H1 (cell line): ENCODE results near the gene DNMT1. TPM values are rescaled to one million over a fixed set of nuclear protein-coding genes. Genes with fewer than 3 reads are reported as not detected.

ENCODE experiments used
- EGR1 ChIP-seq: IDR thresholded peaks from 2 replicates; pipeline ENCODE4 v1.6.1; 2011; ENCODE audit warnings: low read depth, low read length, borderline replicate concordance
- KDM1A ChIP-seq: fragments of 200-600, 300-600 bp; sonication (generic); IDR thresholded peaks from 2 replicates; pipeline ENCODE4 v1.7.1; 2016; ENCODE audit warnings: mild to moderate bottlenecking, low read length, borderline replicate concordance
- SIRT6 ChIP-seq: IDR thresholded peaks from one replicate; pipeline ENCODE4 v1.7.1; 2012; ENCODE audit warnings: low read length, inconsistent platforms
- SP4 ChIP-seq: IDR thresholded peaks from 2 replicates; pipeline ENCODE4 v1.6.1; 2012; ENCODE audit warnings: low read length, inconsistent platforms
- polyA plus RNA-seq, 7 experiments: library from polyadenylated mRNA; depleted of rRNA in 3 of 7; stranded (reverse) in 5 of 7; unstranded in 2 of 7; fragments of >200 nt in 5 of 7; fragments of 200-250 nt in 2 of 7; gene quantifications; 1 replicate in 5 of 7; 2 replicates in 1 of 7; 4 replicates in 1 of 7; pipeline versions ENCODE4 v1.2.1 to v1.2.3, GENCODE V29; 2011 to 2013; ENCODE audit warnings: missing spikeins in 2 of 7, mixed read lengths in 2 of 7
- total RNA-seq: library from RNA; stranded (reverse); fragmentation: NEBNext Ultra II Directional; extraction: Animal tissue kit (Norgen Biotek cat#: 25700); gene quantifications from 2 replicates; pipeline ENCODE4 v1.2.1, GENCODE V29; 2021
- TF ChIP-seq, protein P1 (sequence below): IDR thresholded peaks from 2 replicates; pipeline ENCODE4 v1.6.1; 2012; ENCODE audit warnings: inconsistent platforms
- TF ChIP-seq, protein P2 (sequence below), 3 experiments: IDR thresholded peaks; 1 replicate in 2 of 3; 2 replicates in 1 of 3; pipeline versions ENCODE4 v1.5.1 to v1.6.1; 2011; ENCODE audit warnings: low read length in 3 of 3, mild to moderate bottlenecking in 3 of 3, inconsistent platforms in 2 of 3, low read depth in 1 of 3, moderate library complexity in 1 of 3; ENCODE audit not compliant: insufficient read depth in 1 of 3; ENCODE audit errors: control extremely low read depth in 1 of 3

The DNMT1 gene
- total and polyA plus RNA-seq, 2 of the 8 experiments (the other 6 are each of a cell fraction or from before 2014, with no cell fraction given): 101 to 210 TPM

- TF ChIP-seq, protein P1, sequence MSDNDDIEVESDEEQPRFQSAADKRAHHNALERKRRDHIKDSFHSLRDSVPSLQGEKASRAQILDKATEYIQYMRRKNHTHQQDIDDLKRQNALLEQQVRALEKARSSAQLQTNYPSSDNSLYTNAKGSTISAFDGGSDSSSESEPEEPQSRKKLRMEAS: no peak
- no peak for TF ChIP-seq KDM1A
- no peak for TF ChIP-seq SP4
- no peak for TF ChIP-seq EGR1
- TF ChIP-seq, protein P2, sequence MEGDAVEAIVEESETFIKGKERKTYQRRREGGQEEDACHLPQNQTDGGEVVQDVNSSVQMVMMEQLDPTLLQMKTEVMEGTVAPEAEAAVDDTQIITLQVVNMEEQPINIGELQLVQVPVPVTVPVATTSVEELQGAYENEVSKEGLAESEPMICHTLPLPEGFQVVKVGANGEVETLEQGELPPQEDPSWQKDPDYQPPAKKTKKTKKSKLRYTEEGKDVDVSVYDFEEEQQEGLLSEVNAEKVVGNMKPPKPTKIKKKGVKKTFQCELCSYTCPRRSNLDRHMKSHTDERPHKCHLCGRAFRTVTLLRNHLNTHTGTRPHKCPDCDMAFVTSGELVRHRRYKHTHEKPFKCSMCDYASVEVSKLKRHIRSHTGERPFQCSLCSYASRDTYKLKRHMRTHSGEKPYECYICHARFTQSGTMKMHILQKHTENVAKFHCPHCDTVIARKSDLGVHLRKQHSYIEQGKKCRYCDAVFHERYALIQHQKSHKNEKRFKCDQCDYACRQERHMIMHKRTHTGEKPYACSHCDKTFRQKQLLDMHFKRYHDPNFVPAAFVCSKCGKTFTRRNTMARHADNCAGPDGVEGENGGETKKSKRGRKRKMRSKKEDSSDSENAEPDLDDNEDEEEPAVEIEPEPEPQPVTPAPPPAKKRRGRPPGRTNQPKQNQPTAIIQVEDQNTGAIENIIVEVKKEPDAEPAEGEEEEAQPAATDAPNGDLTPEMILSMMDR (IDR thresholded peaks at IDR 0.05; ENCODE audit: control extremely low read depth in 1 of 3, insufficient read depth in 1 of 3, low read depth in 1 of 3, low read length in 3 of 3): no peak
- no peak for TF ChIP-seq SIRT6
These were observed 107.3 kb downstream of the DNMT1 start (continued) for GRCh38 chr19:10087296-10088061.
